Hepatocyte (in vitro differentiated cells): Measurements from ENCODE around the gene PLEKHA8. TPM values are rescaled to one million over a fixed set of nuclear protein-coding genes. Genes with fewer than 3 reads are reported as not detected.
A peak's percentile ranks its signal among the peaks of the same experiment; 100 is the strongest.

Experiments
- DNase-seq: peaks from one replicate; pipeline ENCODE4 v3.0.0-alpha.2; 2016; ENCODE audit warnings: low spot score
- H2AFZ ChIP-seq: fragments of 200-600 bp; sonication (generic); 2 replicates; pipeline ENCODE4 v1.6.0; 2016; ENCODE audit warnings: antibody characterized with exemption, mild to moderate bottlenecking
- H3K27ac ChIP-seq: fragments of 200-600 bp; sonication (generic); 2 replicates; pipeline ENCODE4 v1.5.1; 2016; ENCODE audit warnings: mild to moderate bottlenecking
- H3K27me3 ChIP-seq: fragments of 200-600 bp; sonication (generic); 2 replicates; pipeline ENCODE4 v1.6.1; 2016
- H3K36me3 ChIP-seq: fragments of 200-600 bp; sonication (generic); replicated peaks from 2 replicates; pipeline ENCODE4 v1.5.1; 2016; ENCODE audit warnings: low read depth; ENCODE audit not compliant: insufficient read depth
- H3K4me1 ChIP-seq: fragments of 200-600 bp; sonication (generic); 2 replicates; pipeline ENCODE4 v1.5.1; 2016; ENCODE audit warnings: mild to moderate bottlenecking, moderate library complexity; ENCODE audit not compliant: insufficient read depth
- H3K4me2 ChIP-seq: fragments of 200-600 bp; sonication (generic); 2 replicates; pipeline ENCODE4 v1.6.0; 2016
- H3K4me3 ChIP-seq: fragments of 200-600 bp; sonication (generic); 2 replicates; pipeline ENCODE4 v1.5.1; 2016; ENCODE audit warnings: mild to moderate bottlenecking
- H3K79me2 ChIP-seq: fragments of 200-600 bp; sonication (generic); 2 replicates; pipeline ENCODE4 v1.6.0; 2017; ENCODE audit warnings: mild to moderate bottlenecking
- H3K9me2 ChIP-seq: fragments of 200-600 bp; sonication (generic); replicated peaks from 2 replicates; pipeline ENCODE4 v1.6.0; 2017; ENCODE audit warnings: mild to moderate bottlenecking; ENCODE audit not compliant: insufficient read depth
- H3K9me3 ChIP-seq: fragments of 200-600 bp; sonication (generic); 2 replicates; pipeline ENCODE4 v1.5.1; 2016; ENCODE audit warnings: low read depth, mild to moderate bottlenecking
- H4K20me1 ChIP-seq: fragments of 200-600 bp; sonication (generic); 2 replicates; pipeline ENCODE4 v1.6.0; 2016; ENCODE audit warnings: mild to moderate bottlenecking; ENCODE audit not compliant: insufficient read depth, poor library complexity, severe bottlenecking
- CTCF ChIP-seq: fragments of 200-600 bp; sonication (generic); IDR thresholded peaks from 2 replicates; pipeline ENCODE4 v1.5.1; 2016; ENCODE audit warnings: antibody characterized with exemption, mild to moderate bottlenecking; ENCODE audit not compliant: poor library complexity
- EZH2 ChIP-seq: fragments of 200-600 bp; sonication (generic); IDR thresholded peaks from 2 replicates; pipeline ENCODE4 v1.6.1; 2016; ENCODE audit warnings: antibody characterized with exemption, mild to moderate bottlenecking, borderline replicate concordance
- EZH2phosphoT487 ChIP-seq: fragments of 200-600 bp; sonication (generic); IDR thresholded peaks from one replicate; pipeline ENCODE4 v1.6.1; 2018; ENCODE audit warnings: antibody characterized with exemption, mild to moderate bottlenecking, low read depth, moderate library complexity; ENCODE audit not compliant: unreplicated experiment, severe bottlenecking
- WGBS: methylation state at CpG from one replicate; pipeline ENCODE4 v1.1.6; 2016; ENCODE audit warnings: low lambda C conversion rate; ENCODE audit errors: missing lambda C conversion rate; 5-methylcytosine and 5-hydroxymethylcytosine counted together
- polyA plus RNA-seq: library from polyadenylated mRNA; unstranded; fragments of >200 nt; fragmentation: Nextera tagmentation; extraction: Ambion mirVana; gene quantifications from 2 replicates; pipeline ENCODE4 v1.2.1, GENCODE V29; 2016
- total RNA-seq: library from RNA; depleted of rRNA; stranded (reverse); fragments of >200 nt; gene quantifications from 2 replicates; pipeline ENCODE4 v1.2.3, GENCODE V29; 2014

Gene PLEKHA8
- total and polyA plus RNA-seq, 2 experiments from 2014 or later = 8.7 to 17.9 TPM

GRCh38 chr7:30133736-30134610 is 105.8 kb downstream of the PLEKHA8 start:
- H3K4me1 ChIP-seq = peaks cover 4% of the 10 kb centered on the region
- H3K9me2 ChIP-seq = no peaks in the 10 kb centered on the region
- H3K4me2 ChIP-seq = peak overlapping the region; percentile 82
- H3K27ac ChIP-seq = peak overlapping the region; percentile 97
- H3K79me2 ChIP-seq = no peaks in the 10 kb centered on the region
- DNase-seq = no peak
- TF ChIP-seq EZH2phosphoT487 (no peak), CTCF (no peak), EZH2 (no peak)
- no peaks in the 10 kb centered on the region for H4K20me1 ChIP-seq
- peak overlapping the region; percentile 68 for H2AFZ ChIP-seq
- H3K36me3 ChIP-seq = no peaks in the 10 kb centered on the region
- H3K4me3 ChIP-seq = peak overlapping the region; percentile 18
- WGBS = 46% methylated on average over 13 of the region's 13 CpGs
- no peaks in the 10 kb centered on the region for H3K27me3 ChIP-seq
- no peaks in the 10 kb centered on the region for H3K9me3 ChIP-seq

- TF ChIP-seq EZH2 (no peak), CTCF (no peak), EZH2phosphoT487 (no peak)
- under 1% methylated on average over 35 of the region's 99 CpGs for WGBS
- H3K9me3 ChIP-seq = no peaks in the 10 kb centered on the region
These were observed 106.5 kb downstream of the PLEKHA8 start, which contains the start of gene MTURN for GRCh38 chr7:30134611-30135300. MTURN (plus strand) TSS chr7:30134986; CDS start chr7:30135137, 151 bp downstream.

GRCh38 chr7:30135301-30136116 is 107.3 kb downstream of the PLEKHA8 start:
- Histone ChIP-seq H3K27me3 (no peaks in the 10 kb centered on the region), H3K27ac (peak overlapping the region; percentile 97), H3K4me3 (peak overlapping the region; percentile 74), H3K9me2 (no peaks in the 10 kb centered on the region), H4K20me1 (no peaks in the 10 kb centered on the region), H3K79me2 (no peaks in the 10 kb centered on the region), H3K4me1 (peaks cover 4% of the 10 kb centered on the region), H3K9me3 (no peaks in the 10 kb centered on the region), H3K4me2 (peak overlapping the region; percentile 95), H3K36me3 (no peaks in the 10 kb centered on the region), H2AFZ (peak overlapping the region; percentile 96)
- 1% methylated on average over 41 of the region's 93 CpGs for WGBS
- DNase-seq = peak; percentile 78
- TF ChIP-seq CTCF = no peak
- no peak for TF ChIP-seq EZH2phosphoT487
- no peak for TF ChIP-seq EZH2

More at GRCh38 chr7:30134611-30135300, 106.5 kb downstream of the PLEKHA8 start, which contains the start of gene MTURN:
- no peaks in the 10 kb centered on the region for H3K36me3 ChIP-seq
- no peaks in the 10 kb centered on the region for H3K9me2 ChIP-seq
- H3K79me2 ChIP-seq = no peaks in the 10 kb centered on the region
- no peaks in the 10 kb centered on the region for H3K27me3 ChIP-seq
- peak within 1 kb of the TSS; percentile 95 for H3K4me2 ChIP-seq
- peak within 1 kb of the TSS; percentile 96 for H2AFZ ChIP-seq
- peak within 1 kb of the TSS; percentile 74 for H3K4me3 ChIP-seq
- peak; percentile 95 for DNase-seq
- H4K20me1 ChIP-seq = no peaks in the 10 kb centered on the region
- peaks cover 4% of the 10 kb centered on the region for H3K4me1 ChIP-seq
- peak within 1 kb of the TSS; percentile 97 for H3K27ac ChIP-seq
